K562 (cell line): ENCODE results near the gene PAFAH1B2. TPM values are rescaled to one million over a fixed set of nuclear protein-coding genes. Genes with fewer than 3 reads are reported as not detected.
A peak's percentile ranks its signal among the peaks of the same experiment; 100 is the strongest.
"Not testable (repeated sequence)": the region's sequence is repeated elsewhere in the genome, so short reads cannot be mapped to it uniquely, and the experiment has no call there.

Source experiments
- ATAC-seq: fragments of 200-7000 bp; cut with Tn5 transposase; 3 replicates; pipeline ENCODE4 v1.9.1; 2020; ENCODE audit warnings: moderate library complexity
- BruUV-seq: library from RNA; stranded (reverse); fragments of 400-500 nt; replicated peaks from 2 replicates; lab custom pipeline; 2021; lab: Mats Ljungman, UMichigan
- CTCF ChIA-PET: fragments of 300-600 bp; formaldehyde crosslinking; extraction: SDS; loops from one replicate; lab custom pipeline; 2021; ENCODE audit warnings: low intra/inter-chr PET ratio; lab: Yijun Ruan, JAX
- POLR2A ChIA-PET: fragments of 300-600, 350-650 bp; sonication (Branson Sonifier 250); formaldehyde crosslinking; extraction: SDS; loops from one replicate; lab custom pipeline; 2021; ENCODE audit warnings: antibody characterized with exemption, inconsistent platforms; lab: Yijun Ruan, JAX
- DNase-seq, 4 experiments: peaks; one replicate each; pipeline versions ENCODE4 v3.0.0 to v3.0.0-alpha.2; 2011 to 2018; ENCODE audit warnings: low spot score in 3 of 4, mixed read lengths in 3 of 4; ENCODE audit errors: extremely low read depth in 1 of 4
- FAIRE-seq: peaks from 2 replicates; lab custom pipeline; 2011; peaks lifted over from hg19 to GRCh38; lab: Jason Lieb, UNC
- H2AFZ ChIP-seq: 2 replicates; pipeline ENCODE4 v1.6.0; 2011; ENCODE audit warnings: low read depth, low read length, control low read depth, inconsistent platforms
- H3K27ac ChIP-seq: fragments of 200-600 bp; 3 replicates; pipeline ENCODE4 v1.8.0; 2011; ENCODE audit warnings: low read depth, mild to moderate bottlenecking, control low read depth, inconsistent platforms, low read length, moderate library complexity, mixed read lengths; ENCODE audit errors: extremely low read depth
- H3K27me3 ChIP-seq, 2 experiments: fragments of 300-600 bp in 1 of 2; 2 replicates in 1 of 2; 3 replicates in 1 of 2; pipeline versions ENCODE4 v1.6.0 to v1.8.0; 2011; ENCODE audit warnings: inconsistent platforms in 2 of 2, low read length in 2 of 2, mild to moderate bottlenecking in 1 of 2, mixed read lengths in 1 of 2, moderate library complexity in 1 of 2; ENCODE audit not compliant: control insufficient read depth in 2 of 2, insufficient read depth in 2 of 2
- H3K36me3 ChIP-seq: fragments of 300-600 bp; 3 replicates; pipeline ENCODE4 v1.8.0; 2011; ENCODE audit warnings: mild to moderate bottlenecking, low read length, inconsistent platforms; ENCODE audit not compliant: control insufficient read depth, insufficient read depth
- H3K4me1 ChIP-seq, 2 experiments: fragments of 200-600 bp in 1 of 2; replicated peaks in 1 of 2; 2 replicates in 1 of 2; 3 replicates in 1 of 2; pipeline versions ENCODE4 v1.5.1 to v1.8.0; 2011; ENCODE audit warnings: inconsistent platforms in 2 of 2, low read length in 2 of 2, mild to moderate bottlenecking in 1 of 2, mixed read lengths in 1 of 2, moderate library complexity in 1 of 2; ENCODE audit not compliant: control insufficient read depth in 2 of 2, insufficient read depth in 2 of 2
- H3K4me2 ChIP-seq: 2 replicates; pipeline ENCODE4 v1.6.1; 2011; ENCODE audit warnings: low read length, control low read depth, inconsistent platforms, mixed read lengths; ENCODE audit not compliant: insufficient read depth
- H3K4me3 ChIP-seq: fragments of 200-600 bp; sonication (generic), shearing (Covaris generic); 2 replicates; pipeline ENCODE4 v1.5.1; 2016; ENCODE audit warnings: control low read depth, inconsistent platforms
- H3K79me2 ChIP-seq: fragments of 200-600 bp; 3 replicates; pipeline ENCODE4 v1.8.0; 2011; ENCODE audit warnings: low read length, inconsistent platforms; ENCODE audit not compliant: control insufficient read depth, insufficient read depth
- H3K9ac ChIP-seq, 2 experiments: 2 replicates each; pipeline versions ENCODE4 v1.6.0 to v1.6.1; 2011; ENCODE audit warnings: low read depth in 2 of 2, low read length in 2 of 2, control low read depth in 1 of 2, inconsistent platforms in 1 of 2, mild to moderate bottlenecking in 1 of 2, mixed read lengths in 1 of 2; ENCODE audit not compliant: insufficient read depth in 1 of 2
- H3K9me1 ChIP-seq: one replicate; pipeline ENCODE4 v1.6.0; 2011; ENCODE audit warnings: inconsistent platforms, mild to moderate bottlenecking, low read length, moderate library complexity; ENCODE audit not compliant: control insufficient read depth, insufficient read depth
- H3K9me3 ChIP-seq: replicated peaks from 2 replicates; pipeline ENCODE4 v1.5.1; 2011; ENCODE audit warnings: low read depth, low read length, inconsistent platforms; ENCODE audit not compliant: control insufficient read depth, insufficient read depth
- H4K20me1 ChIP-seq: replicated peaks from 2 replicates; pipeline ENCODE4 v1.6.1; 2011; ENCODE audit warnings: low read length, inconsistent platforms, mixed read lengths; ENCODE audit not compliant: control insufficient read depth, insufficient read depth
- AFF1 ChIP-seq, 2 experiments: fragments of 450-650 bp; IDR thresholded peaks; 2 replicates each; pipeline ENCODE4 v1.6.1; 2018; ENCODE audit warnings: mild to moderate bottlenecking in 2 of 2, low read depth in 1 of 2; ENCODE audit not compliant: partially characterized antibody in 2 of 2
- THAP12 ChIP-seq: fragments of 250-450 bp; sonication (Bioruptor Pico); IDR thresholded peaks from 2 replicates; pipeline ENCODE4 v1.9.0; 2021; ENCODE audit warnings: mild to moderate bottlenecking, inconsistent platforms
- ZNF583 ChIP-seq: fragments of 250-450 bp; sonication (Bioruptor Pico); IDR thresholded peaks from 2 replicates; pipeline ENCODE4 v1.4.0; 2020
- WGBS: fragments of 100-300 bp; shearing (Covaris generic); methylation state at CpG from one replicate; pipeline ENCODE4 v1.1.6; 2016; ENCODE audit warnings: low coverage, mixed read lengths; ENCODE audit not compliant: insufficient coverage; ENCODE audit errors: missing lambda C conversion rate; 5-methylcytosine and 5-hydroxymethylcytosine counted together
- in situ Hi-C: fragments of 300-500 bp; cut with MboI; formaldehyde crosslinking; loops from 4 replicates; pipeline ENCODE4 v1.15.0; 2018; ENCODE audit warnings: inconsistent platforms, mixed read lengths
- intact Hi-C: fragments of 100-400 bp; cut with micrococcal nuclease; formaldehyde crosslinking; loops from 2 replicates; pipeline ENCODE4 v1.14.2; 2022
- polyA plus RNA-seq, 8 experiments: library from polyadenylated mRNA; depleted of rRNA in 4 of 8; stranded (reverse) in 5 of 8; unstranded in 3 of 8; fragments of >200 nt; fragmentation: Nextera tagmentation in 2 of 8; fragmentation: Illumina TruSeq in 1 of 8; extraction: Ambion mirVana in 2 of 8; extraction: Trizol in 1 of 8; gene quantifications; 2 replicates each; pipeline versions ENCODE4 v1.2.1 to v1.2.3, GENCODE V29; 2011 to 2014; ENCODE audit warnings: inconsistent platforms in 1 of 8, missing spikeins in 1 of 8
- total RNA-seq, 7 experiments: library from RNA; depleted of rRNA in 6 of 7; stranded (reverse); fragments of >200 nt in 6 of 7; fragmentation: Illumina TruSeq in 2 of 7; extraction: Trizol in 2 of 7; gene quantifications; 2 replicates each; pipeline versions ENCODE4 v1.2.1 to v1.2.3, GENCODE V29; 2011 to 2021; ENCODE audit warnings: low replicate concordance in 1 of 7

The PAFAH1B2 gene
- total and polyA plus RNA-seq, 9 of the 15 experiments (the other 6 are each of a cell fraction or from before 2014, with no cell fraction given): 27.8 to 94.7 (median 64.9) TPM

GRCh38 chr11:117110294-117110950 lies 33.7 kb upstream of the PAFAH1B2 start (continued):
- TF ChIP-seq THAP12 (CRISPR knock-in tag): no peak
- no peak for TF ChIP-seq ZNF583 (CRISPR knock-in tag)

- DNase-seq, ATAC-seq, intact Hi-C loops, BruUV-seq, H3K9me1 ChIP-seq, H2AFZ ChIP-seq, H3K79me2 ChIP-seq, POLR2A ChIA-PET, H3K4me1 ChIP-seq, CTCF ChIA-PET, H3K27me3 ChIP-seq, FAIRE-seq, in situ Hi-C loops, H3K4me2 ChIP-seq, H3K9ac ChIP-seq, H4K20me1 ChIP-seq, H3K9me3 ChIP-seq, H3K27ac ChIP-seq, H3K4me3 ChIP-seq, H3K36me3 ChIP-seq: not testable (repeated sequence)
- 0% methylated on average over 3 of the region's 3 CpGs for WGBS
- peak in 1 of 2 experiments; percentile 74 for TF ChIP-seq AFF1 (IDR thresholded peaks at IDR 0.05; ENCODE audit: low read depth in 1 of 2, partially characterized antibody in 2 of 2)
Observed at GRCh38 chr11:117112497-117112896, 31.6 kb upstream of the PAFAH1B2 start.
